NCI-H187 (cell line): ENCODE measurements around the gene NUP50.

ENCODE experiments used
- DNase-seq, 2 experiments: peaks; one replicate each; lab custom pipeline; 2025; lab: John Stamatoyannopoulos, UW

Gene NUP50

GRCh38 chr22:45210577-45210976, 46.9 kb downstream of the NUP50 start:
- DNase-seq = no peak

GRCh38 chr22:45210991-45211390, 47.3 kb downstream of the NUP50 start:
- no peak for DNase-seq

GRCh38 chr22:45211435-45211834, 47.7 kb downstream of the NUP50 start:
- no peak for DNase-seq

DNA sequence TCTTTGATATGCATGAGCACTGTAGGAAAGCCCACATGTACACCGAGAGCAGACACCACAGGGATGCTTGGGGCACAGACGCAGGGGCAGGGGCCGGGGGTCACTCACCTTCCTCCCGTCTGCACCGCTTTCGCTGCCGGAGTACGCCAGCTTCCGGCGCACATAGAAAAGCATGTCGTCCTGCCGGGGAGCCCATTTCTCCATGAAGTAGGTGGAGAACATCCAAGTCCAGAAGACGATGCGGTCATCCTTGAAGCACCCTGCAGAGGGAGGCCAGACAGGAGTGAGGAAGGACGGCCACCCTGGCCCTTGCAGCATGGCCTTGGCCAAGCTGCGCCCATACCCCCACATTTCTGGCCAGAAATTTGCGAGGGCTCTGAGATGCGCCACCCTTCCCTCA, 48.1 kb downstream of the NUP50 start:
- no peak for DNase-seq

GRCh38 chr22:45212306-45212709, 48.6 kb downstream of the NUP50 start:
- DNase-seq = no peak

GRCh38 chr22:45212992-45213751, 49.4 kb downstream of the NUP50 start:
- DNase-seq = no peak

DNA sequence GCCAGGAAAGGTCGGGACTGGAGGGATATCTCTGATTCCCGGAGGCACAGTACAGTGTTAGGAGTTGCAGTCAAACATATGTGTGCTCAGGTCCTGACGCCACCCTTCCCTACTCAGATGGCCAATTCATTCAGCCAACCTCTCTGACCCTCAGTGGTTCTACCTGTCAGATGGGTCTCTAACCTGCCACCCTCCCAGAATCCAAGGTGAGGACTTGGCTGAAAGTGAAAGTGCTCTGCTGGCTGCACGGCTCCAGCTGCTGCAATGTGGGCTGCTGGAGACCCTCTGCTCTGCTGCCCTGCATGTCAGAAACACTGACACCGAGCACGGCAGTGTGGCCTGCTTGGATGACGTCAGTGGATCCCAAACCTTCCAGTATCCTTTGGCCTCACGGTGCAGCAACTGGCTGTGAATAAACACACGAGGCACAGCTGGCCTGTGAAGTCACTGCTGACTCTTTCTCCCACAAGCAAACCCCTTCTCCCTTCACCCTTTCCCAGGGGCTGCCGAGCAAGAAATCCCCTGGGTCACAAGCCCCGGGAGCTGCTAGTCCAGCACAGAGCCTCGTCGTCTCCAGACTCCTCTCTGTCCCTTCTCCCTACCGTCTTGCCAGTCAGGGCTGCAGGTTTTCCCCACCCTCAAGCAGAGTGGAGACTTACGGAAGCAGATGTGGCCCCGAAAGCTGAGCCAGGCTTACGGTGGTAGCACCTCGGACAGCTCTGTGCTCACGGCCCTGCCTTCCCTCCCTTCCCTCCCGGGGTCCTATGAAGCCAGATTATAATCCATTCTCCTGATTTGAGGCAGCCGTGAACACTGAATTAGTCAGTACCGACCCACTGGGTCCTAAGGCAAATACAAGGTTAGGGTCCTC, 52.6 kb downstream of the NUP50 start:
- DNase-seq = no peak

DNA sequence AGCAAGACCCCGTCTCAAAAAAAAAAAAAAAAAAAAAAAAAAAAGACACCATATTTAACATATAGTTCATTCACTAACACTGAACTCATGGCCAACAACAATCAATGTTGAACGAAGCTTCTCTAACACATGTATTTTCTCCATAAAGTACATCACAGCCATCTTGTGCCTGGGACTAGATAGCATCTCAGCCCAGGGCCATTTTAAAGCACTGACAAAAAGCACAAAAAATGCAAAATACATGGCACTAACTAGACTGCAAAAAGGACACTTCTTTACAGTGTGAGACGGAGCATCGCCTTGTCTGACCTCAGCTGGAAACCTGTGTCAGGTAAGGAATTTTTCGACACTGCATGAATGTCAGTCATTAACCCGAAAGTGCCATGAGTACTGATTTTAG, 53.6 kb downstream of the NUP50 start:
- DNase-seq = no peak

DNA sequence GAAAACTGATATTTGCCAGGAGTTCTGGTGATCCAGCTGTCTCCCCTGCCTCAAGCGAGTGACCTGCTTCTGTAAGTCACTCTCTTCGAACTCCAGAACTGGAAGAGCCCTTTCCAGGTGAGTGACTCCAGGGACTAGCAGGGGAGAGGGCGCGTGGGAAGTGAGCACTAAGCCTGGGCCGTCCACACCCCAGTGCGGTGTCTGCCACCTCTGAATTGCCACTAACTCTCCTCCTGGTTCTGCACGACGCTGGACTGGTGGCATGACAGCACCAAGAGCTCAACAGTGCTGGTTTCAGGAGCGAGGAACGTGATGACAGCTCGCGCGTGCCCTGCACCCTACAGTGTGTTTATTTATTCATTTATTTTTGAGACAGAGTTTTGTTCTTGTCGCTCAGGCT, 54.1 kb downstream of the NUP50 start:
- no peak for DNase-seq

GRCh38 chr22:45218976-45219375, 55.3 kb downstream of the NUP50 start:
- DNase-seq = no peak

DNA sequence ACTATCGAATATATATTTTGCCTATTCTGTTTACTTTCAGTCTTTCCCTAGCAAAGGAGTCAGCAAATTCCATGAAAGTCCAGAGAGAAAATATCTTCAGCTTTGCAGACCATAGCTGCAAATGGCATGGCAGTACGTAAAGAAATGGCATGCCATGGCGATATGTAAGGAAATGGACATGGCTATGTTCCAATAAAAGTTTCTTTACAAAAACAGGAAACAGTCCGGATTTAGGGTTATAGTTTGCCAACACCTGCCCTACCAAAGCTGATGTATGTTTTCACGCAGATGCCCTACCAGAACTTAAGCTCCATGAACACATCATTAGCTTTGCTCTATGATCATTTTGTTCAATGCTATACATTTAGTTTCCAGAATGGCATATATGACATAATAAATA, 57.5 kb downstream of the NUP50 start:
- DNase-seq = no peak

- DNase-seq = no peak
These were observed 59.8 kb downstream of the NUP50 start for GRCh38 chr22:45223304-45224117.

- DNase-seq = no peak
These were observed 60.6 kb downstream of the NUP50 start for GRCh38 chr22:45224331-45224730.

GRCh38 chr22:45224988-45225731, 61.4 kb downstream of the NUP50 start:
- no peak for DNase-seq

- no peak for DNase-seq
These were observed 62.2 kb downstream of the NUP50 start for GRCh38 chr22:45225732-45226502.

GRCh38 chr22:45226503-45227186, 62.9 kb downstream of the NUP50 start:
- DNase-seq = no peak

- DNase-seq = no peak
These were observed 64.1 kb downstream of the NUP50 start for GRCh38 chr22:45227645-45228400.

DNA sequence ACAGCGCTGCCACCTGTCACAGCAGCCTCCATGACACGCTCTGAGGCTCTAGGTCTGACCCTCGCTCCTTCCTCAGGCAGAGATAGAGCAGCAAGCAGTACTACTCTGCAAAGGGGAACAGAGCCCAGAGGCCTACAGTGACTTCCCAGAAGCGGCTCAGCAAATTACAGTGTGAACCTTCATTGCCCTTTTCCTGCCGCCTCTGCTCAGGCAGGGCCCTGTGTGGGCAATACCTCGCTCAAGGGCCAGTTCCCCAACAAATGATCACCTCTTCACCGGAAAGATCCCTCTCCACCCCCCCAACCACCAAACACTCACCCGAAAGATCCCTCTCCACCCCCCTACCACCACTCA, 64.7 kb downstream of the NUP50 start:
- no peak for DNase-seq

DNA sequence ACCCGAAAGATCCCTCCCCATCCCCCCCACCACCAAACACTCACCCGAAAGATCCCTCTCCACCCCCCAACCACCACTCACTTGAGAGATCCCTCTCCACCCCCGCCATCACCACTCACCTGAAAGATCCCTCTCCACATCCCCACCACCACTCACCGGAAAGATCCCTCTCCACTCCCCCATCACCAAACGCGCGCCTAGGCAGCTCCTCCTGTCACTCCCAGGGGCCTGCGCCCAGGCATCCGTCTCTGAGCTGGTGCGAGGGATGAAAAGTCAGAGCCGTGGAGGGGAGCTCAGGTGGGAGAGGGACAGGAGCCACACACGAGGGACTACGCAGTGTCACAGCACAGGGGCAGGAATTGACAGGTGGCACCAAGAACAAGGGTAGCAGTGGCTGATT, 65.5 kb downstream of the NUP50 start:
- DNase-seq = no peak
